ENCODE measurements around the gene HTR4.
"Not testable (repeated sequence)": the region's sequence is repeated elsewhere in the genome, so short reads cannot be mapped to it uniquely, and the experiment has no call there.

The HTR4 gene

GRCh38 chr5:148532969-148533670, 121.2 kb downstream of the HTR4 start:
- DNase-seq (ENCODE audit: low spot score) = no peak

- not testable (repeated sequence) for DNase-seq (ENCODE audit: low spot score)
Observed at GRCh38 chr5:148529450-148529849, 124.9 kb downstream of the HTR4 start.

GRCh38 chr5:148524721-148525120, 129.6 kb downstream of the HTR4 start:
- DNase-seq (ENCODE audit: low spot score) = no peak

GRCh38 chr5:148523139-148523538, 131.2 kb downstream of the HTR4 start:
- no peak for DNase-seq (ENCODE audit: low spot score)

GRCh38 chr5:148515460-148515859, 138.9 kb downstream of the HTR4 start:
- no peak for DNase-seq (ENCODE audit: low spot score)

DNA sequence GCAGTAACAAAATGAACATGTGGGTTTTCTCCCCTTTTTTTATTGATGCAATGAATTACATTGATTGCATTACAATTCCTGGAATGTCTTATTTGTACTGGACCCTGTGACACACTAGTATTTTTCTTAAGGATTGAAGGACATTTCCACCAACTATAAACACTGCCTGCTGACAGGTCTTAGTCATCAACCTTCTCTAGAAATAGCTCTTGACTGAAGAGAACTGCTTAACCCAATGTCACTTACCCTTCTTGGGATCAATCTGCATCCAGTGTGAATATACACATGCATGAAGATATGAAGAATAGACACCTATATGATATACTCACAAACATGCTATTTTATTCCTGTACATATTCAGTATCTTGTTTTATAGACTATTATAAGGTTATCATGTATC, 140.0 kb downstream of the HTR4 start:
- DNase-seq (ENCODE audit: low spot score) = no peak

- no peak for DNase-seq (ENCODE audit: low spot score)
Observed at GRCh38 chr5:148512498-148512897, 141.8 kb downstream of the HTR4 start.

DNA sequence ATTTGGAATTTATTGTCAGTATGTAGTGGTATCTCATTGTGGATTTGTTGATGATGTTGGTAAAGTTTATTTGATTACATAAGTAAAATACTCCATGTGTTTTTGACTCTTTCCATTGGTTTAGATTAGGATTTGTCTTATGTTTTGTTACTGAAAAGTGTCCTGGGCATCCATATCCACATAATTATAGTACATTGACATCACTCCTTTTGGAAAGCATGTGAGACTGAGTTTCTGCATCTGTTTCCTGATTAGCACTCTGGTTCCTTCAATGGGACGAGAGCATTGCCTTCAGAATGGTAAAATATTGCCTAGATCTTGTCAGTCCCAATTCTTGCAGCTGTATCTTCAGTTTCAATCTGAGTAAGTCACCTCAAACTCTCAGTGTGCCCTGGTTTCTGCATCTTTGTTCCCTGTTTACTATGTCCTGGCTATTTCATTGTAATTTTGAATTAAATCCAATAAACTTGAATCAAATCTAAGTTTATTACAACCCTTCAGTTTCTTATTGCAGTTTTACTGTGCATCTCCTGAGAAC, 142.4 kb downstream of the HTR4 start:
- no peak for DNase-seq (ENCODE audit: low spot score)

DNA sequence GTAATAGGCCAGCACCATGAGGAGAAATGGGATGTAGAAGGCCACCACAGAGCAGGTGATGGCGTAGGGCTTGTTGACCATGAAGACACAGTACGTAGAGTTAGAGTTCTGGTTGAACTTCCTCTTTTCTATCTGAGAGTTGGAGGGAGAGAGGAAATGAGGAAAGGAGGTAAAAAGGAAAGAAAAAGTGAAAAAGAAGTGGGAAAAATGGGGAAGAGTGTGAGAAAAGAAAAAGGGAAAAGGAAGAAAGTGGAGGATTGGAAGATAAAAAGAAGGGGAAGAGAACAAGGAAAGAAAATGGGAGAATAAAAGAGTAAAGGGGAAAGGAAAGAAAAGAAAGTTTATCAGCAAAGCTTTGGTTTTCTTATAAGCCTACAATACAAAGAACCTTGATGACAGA, 144.4 kb downstream of the HTR4 start:
- no peak for DNase-seq (ENCODE audit: low spot score)

DNA sequence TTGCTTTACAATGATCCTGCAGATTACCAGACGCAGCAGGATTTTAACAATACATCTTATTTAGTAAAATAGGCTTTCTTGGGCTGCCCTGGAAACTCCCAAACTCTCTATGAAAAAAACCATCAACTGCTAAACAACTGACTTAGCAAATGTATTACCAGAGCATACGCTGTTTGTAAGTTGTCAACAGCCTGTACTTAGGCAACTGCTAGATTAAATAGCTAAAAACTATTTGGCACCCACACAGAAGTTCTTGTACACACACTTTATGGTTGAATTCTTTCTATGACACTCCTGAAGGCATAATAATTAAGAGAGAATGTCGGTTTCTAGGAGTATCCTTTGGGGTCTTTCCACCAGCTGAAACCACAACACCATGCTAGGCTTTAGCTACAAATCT, 146.7 kb downstream of the HTR4 start:
- DNase-seq (ENCODE audit: low spot score) = no peak

DNA sequence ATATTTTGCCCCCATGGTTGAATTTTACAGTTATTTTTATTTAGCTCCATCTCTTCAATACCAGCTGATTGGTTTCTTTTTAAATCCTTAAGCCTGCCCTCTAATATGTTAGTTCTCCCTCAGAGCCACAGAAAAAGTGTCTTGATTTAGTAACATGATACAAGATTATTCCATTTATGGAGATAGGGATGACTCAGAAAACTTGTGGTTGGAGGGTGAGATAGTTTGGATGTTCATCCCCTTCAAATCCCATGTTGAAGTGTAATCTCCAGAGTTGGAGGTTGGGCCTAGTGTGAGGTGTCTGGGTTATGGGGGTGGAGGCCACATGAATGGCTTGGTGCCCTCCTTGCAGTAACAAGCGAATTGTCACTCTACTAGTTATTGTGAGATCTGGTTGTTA, 154.9 kb downstream of the HTR4 start:
- DNase-seq (ENCODE audit: low spot score) = no peak

GRCh38 chr5:148497757-148498156, 156.6 kb downstream of the HTR4 start:
- no peak for DNase-seq (ENCODE audit: low spot score)

DNA sequence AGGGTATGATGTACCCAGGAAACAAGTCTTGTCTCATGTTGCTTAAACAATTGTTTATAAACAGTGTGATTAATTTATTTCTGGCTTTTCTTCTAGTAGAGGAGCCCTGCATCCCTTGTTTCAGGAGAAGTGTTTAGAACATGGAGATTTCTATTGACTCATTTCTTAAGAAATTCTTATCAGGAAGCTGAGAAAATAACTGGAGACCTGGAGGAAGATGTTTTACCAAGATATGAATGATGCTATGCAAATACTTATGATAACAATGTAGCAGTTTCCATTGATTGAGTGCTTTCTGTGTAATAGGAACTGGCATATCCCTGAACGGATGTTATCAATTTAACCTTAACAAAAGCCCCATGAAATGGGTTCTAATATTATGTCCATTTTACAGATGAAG, 162.0 kb downstream of the HTR4 start:
- no peak for DNase-seq (ENCODE audit: low spot score)

DNA sequence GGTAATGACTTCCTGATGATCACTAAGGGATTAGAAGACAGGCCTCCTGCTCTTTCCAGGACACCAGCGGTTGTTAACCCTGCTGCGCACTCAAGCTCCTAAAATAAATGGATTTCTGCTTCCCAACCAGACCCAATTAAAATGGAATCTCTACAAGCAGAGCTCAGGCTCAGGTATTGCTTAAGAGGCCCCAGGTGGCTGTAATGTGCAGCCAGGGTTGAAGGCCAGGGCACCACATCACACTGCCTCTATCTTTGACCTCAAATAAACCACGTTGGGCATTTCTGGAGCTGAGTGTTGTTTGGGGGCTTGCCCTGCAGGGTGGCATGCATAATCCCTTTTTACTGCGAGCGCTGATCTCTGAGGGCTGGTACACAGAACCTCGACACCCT, 162.5 kb downstream of the HTR4 start:
- DNase-seq (ENCODE audit: low spot score) = no peak

GRCh38 chr5:148491015-148491792, 163.1 kb downstream of the HTR4 start:
- no peak for DNase-seq (ENCODE audit: low spot score)

DNA sequence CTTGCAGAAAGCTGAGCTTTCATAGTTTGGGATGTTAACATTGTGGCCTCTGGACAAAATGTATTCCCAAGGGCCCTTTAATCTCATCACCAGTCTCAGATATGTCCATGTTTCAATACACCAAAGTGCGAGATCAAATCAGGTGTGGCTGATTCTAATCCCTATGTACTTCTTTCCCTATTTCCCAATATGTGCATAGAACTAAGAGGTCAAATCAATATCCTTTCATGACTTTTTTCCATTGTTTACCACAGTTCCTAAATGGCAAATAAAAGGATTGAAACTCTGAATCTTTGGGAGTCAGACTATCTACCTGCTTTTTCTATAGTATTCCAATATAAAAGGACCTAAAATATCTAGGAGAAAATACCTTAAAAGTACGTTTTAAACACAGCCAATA, 165.6 kb downstream of the HTR4 start:
- DNase-seq (ENCODE audit: low spot score) = no peak

- DNase-seq (ENCODE audit: low spot score) = no peak
Observed at GRCh38 chr5:148486456-148486855, 167.9 kb downstream of the HTR4 start.

DNA sequence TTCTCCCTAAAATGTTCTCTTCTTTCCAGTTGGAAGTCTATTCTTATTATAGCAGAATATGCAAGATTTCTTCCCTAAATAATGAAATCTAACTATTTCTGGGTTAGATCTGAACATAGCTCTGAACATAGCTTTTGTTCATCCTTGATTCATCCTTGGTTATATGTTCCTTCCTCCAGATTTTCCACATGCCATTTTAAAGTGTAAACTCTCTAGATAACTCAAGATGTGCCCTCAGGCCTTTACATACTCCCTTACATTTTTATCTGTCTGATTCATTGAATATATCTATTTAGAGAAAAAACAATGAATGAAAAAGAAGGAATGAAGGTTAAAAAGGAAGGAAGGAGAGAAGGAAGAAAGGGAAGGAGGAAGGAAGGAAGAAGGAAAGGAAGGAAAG, 169.7 kb downstream of the HTR4 start:
- DNase-seq (ENCODE audit: low spot score) = no peak

DNA sequence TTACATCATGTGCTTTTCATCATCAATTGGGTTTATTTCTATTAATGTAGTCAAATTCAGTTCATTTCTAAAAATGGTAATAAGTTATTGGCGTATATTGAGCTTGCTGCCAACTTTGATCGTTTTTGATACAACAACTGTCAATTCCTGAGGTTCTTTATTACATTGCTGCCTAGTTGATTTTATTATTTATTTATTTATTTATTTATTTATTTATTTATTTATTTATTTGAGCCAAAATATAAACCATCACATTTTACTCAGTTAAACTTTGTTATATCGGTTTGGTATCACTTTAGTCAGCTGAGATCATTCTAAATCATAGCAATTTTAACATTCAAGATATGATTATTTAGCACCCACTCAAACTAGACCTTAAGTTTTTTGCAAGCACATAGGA, 170.6 kb downstream of the HTR4 start:
- DNase-seq (ENCODE audit: low spot score) = no peak

DNA sequence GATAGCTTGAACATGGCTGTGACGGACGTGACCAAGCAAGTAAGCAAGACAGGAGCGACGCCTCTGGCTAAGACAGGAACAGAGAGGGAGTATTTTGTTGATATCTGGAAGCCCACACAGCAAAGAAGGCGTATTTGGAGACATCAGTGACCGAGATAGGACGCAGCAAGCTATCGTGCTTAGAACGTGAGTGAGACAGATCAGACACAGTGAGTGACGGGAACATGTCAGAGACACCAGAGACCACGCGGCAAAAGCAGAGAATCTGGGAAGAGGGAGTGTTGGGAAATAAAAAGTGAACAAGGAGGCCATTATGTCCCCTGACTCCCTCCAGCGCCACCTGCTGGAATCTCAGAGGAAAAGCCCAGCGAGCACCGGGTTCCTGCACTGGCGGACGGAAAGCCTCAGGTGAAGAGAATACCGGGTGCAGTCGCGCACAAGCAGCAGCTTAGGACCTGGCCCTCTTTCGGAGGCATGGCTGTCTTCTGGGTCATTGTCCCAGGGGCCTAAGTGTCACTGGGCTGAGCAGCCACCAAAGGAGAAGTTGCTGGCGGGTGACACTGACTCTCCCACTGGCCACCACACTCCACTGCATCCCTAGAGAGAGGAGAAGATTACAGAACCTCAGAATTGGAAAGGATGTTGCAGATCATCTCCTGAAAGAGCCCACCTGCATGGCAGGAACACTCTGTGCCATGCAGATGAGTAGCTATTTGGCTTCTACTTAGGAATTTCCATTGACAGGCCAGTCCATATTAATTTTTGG, 171.4 kb downstream of the HTR4 start:
- DNase-seq (ENCODE audit: low spot score) = peak; percentile 62

- no peak for DNase-seq (ENCODE audit: low spot score)
Observed at GRCh38 chr5:148482196-148482595, 172.1 kb downstream of the HTR4 start.

- DNase-seq (ENCODE audit: low spot score) = no peak
Observed at GRCh38 chr5:148477429-148477828, 176.9 kb downstream of the HTR4 start.

DNA sequence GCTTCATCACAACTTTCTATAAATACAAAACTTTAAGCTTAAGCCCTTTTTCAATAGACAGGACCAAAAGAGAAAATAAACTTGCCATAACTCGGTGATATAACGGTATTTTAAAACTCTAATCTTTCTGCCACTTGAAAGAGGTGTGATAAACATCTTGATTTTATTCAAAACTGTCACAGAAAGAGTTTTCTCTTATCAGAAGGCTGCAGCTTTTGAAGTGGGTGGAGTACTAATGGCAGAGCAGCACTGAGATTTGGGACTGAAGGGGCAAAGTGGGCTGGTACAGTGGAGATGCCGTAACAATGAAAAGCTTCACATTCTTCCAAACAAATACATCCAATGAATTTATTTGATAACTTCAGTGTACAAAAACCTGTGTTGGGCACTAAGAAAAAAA, 178.0 kb downstream of the HTR4 start:
- DNase-seq (ENCODE audit: low spot score) = no peak

Data from hematopoietic multipotent progenitor cell treated with erythropoietin and hydrocortisone succinate and interleukin-3 and kit ligand, for 17 days (in vitro differentiated cells).